ENCODE measurements around the gene SLCO2B1. TPM values are rescaled to one million over a fixed set of nuclear protein-coding genes. Genes with fewer than 3 reads are reported as not detected.

SLCO2B1 gene
- total RNA-seq, 1 donor from 2014 or later = 0.54 TPM

- TF ChIP-seq CTCF (IDR thresholded peaks at IDR 0.05) = no peak
- H3K36me3 Mint-ChIP-seq (ENCODE audit: unreplicated experiment) = no peaks in the 10 kb centered on the region
- H3K27ac Mint-ChIP-seq (ENCODE audit: unreplicated experiment) = no peak overlapping the region
Observed at GRCh38 chr11:75198278-75198973, 47.5 kb downstream of the SLCO2B1 start.

DNA sequence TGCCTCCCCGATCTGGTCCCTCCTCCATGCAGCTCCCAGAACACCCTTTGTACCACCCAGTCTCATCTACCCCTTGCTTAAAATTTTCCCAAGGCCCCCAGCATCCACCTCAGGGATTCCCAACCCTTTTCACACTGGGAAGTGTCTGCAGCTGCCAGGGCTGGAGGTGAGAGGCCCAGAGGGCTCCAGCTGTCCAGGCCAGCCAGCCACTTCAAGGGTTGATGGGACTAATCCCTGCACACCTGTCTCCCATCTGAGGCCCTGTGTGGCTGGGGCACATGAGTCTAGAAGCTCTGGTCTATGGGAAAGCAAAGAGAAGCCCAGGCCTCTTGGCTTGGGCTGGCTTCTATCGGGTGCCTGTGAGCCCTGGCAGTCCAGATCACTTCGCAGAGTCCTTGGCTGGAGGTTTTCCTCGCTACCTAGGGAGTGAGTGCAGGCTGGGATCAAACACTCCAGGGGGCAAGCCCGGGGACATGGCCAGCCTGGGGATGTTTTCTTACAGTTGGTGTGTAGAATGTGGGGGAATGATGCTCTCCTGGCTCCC is 48.6 kb downstream of the SLCO2B1 start:
- H3K4me1 Mint-ChIP-seq (ENCODE audit: unreplicated experiment) = no peaks in the 10 kb centered on the region
- peaks cover 30% of the 10 kb centered on the region for H3K27me3 Mint-ChIP-seq (ENCODE audit: unreplicated experiment)
- no peak overlapping the region for H3K27ac Mint-ChIP-seq (ENCODE audit: unreplicated experiment)
- H3K36me3 Mint-ChIP-seq (ENCODE audit: unreplicated experiment) = no peaks in the 10 kb centered on the region
- no peak overlapping the region for H3K4me3 Mint-ChIP-seq (ENCODE audit: unreplicated experiment)
- no peak for TF ChIP-seq CTCF (IDR thresholded peaks at IDR 0.05)
- no peak for DNase-seq (ENCODE audit: extremely low spot score, unreplicated experiment)
- no peaks in the 10 kb centered on the region for H3K9me3 Mint-ChIP-seq (ENCODE audit: unreplicated experiment)

More at GRCh38 chr11:75198278-75198973, 47.5 kb downstream of the SLCO2B1 start:
- no peak overlapping the region for H3K4me3 Mint-ChIP-seq (ENCODE audit: unreplicated experiment)
- DNase-seq (ENCODE audit: extremely low spot score, unreplicated experiment) = no peak
- H3K4me1 Mint-ChIP-seq (ENCODE audit: unreplicated experiment) = no peaks in the 10 kb centered on the region
- no peaks in the 10 kb centered on the region for H3K9me3 Mint-ChIP-seq (ENCODE audit: unreplicated experiment)
- H3K27me3 Mint-ChIP-seq (ENCODE audit: unreplicated experiment) = peaks cover 33% of the 10 kb centered on the region

GRCh38 chr11:75200051-75200450 is 49.1 kb downstream of the SLCO2B1 start:
- Mint-ChIP-seq H3K4me1 (ENCODE audit: unreplicated experiment) (no peaks in the 10 kb centered on the region), H3K4me3 (ENCODE audit: unreplicated experiment) (no peak overlapping the region), H3K9me3 (ENCODE audit: unreplicated experiment) (no peaks in the 10 kb centered on the region), H3K27ac (ENCODE audit: unreplicated experiment) (no peak overlapping the region), H3K36me3 (ENCODE audit: unreplicated experiment) (no peaks in the 10 kb centered on the region), H3K27me3 (ENCODE audit: unreplicated experiment) (peaks cover 27% of the 10 kb centered on the region)
- DNase-seq (ENCODE audit: extremely low spot score, unreplicated experiment) = no peak
- TF ChIP-seq CTCF (IDR thresholded peaks at IDR 0.05) = no peak

DNA sequence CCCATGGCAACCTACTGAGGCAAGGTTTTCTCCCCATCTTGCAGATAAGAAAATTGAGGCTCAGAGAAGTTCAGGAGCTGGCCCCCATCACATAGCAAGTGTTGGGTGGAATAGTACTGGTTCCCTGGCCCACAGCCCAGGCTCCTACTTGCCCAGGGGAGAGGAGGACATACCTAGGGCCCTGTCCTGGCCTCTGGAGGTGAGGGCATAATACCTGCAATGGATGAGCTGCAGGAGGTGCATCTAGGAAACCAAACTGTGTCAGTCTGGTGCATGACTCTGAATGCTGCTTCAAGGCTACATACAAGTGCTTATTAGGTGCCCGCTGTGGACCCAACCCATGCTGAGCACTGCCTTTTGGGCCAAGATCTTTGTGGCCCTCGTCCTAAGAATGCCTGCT is 49.6 kb downstream of the SLCO2B1 start:
- H3K4me1 Mint-ChIP-seq (ENCODE audit: unreplicated experiment) = no peaks in the 10 kb centered on the region
- no peak overlapping the region for H3K27ac Mint-ChIP-seq (ENCODE audit: unreplicated experiment)
- peaks cover 27% of the 10 kb centered on the region for H3K27me3 Mint-ChIP-seq (ENCODE audit: unreplicated experiment)
- H3K36me3 Mint-ChIP-seq (ENCODE audit: unreplicated experiment) = no peaks in the 10 kb centered on the region
- no peak for TF ChIP-seq CTCF (IDR thresholded peaks at IDR 0.05)
- no peaks in the 10 kb centered on the region for H3K9me3 Mint-ChIP-seq (ENCODE audit: unreplicated experiment)
- H3K4me3 Mint-ChIP-seq (ENCODE audit: unreplicated experiment) = no peak overlapping the region
- DNase-seq (ENCODE audit: extremely low spot score, unreplicated experiment) = no peak

GRCh38 chr11:75201771-75202170 is 50.9 kb downstream of the SLCO2B1 start:
- no peak for TF ChIP-seq CTCF (IDR thresholded peaks at IDR 0.05)
- Mint-ChIP-seq H3K9me3 (ENCODE audit: unreplicated experiment) (no peaks in the 10 kb centered on the region), H3K4me1 (ENCODE audit: unreplicated experiment) (no peaks in the 10 kb centered on the region), H3K27ac (ENCODE audit: unreplicated experiment) (no peak overlapping the region), H3K36me3 (ENCODE audit: unreplicated experiment) (no peaks in the 10 kb centered on the region), H3K4me3 (ENCODE audit: unreplicated experiment) (no peak overlapping the region), H3K27me3 (ENCODE audit: unreplicated experiment) (peaks cover 29% of the 10 kb centered on the region)
- DNase-seq (ENCODE audit: extremely low spot score, unreplicated experiment) = no peak
